ENCODE measurements around the gene TNRC18. TPM values are rescaled to one million over a fixed set of nuclear protein-coding genes. Genes with fewer than 3 reads are reported as not detected.
"Not testable (repeated sequence)": the region's sequence is repeated elsewhere in the genome, so short reads cannot be mapped to it uniquely, and the experiment has no call there.

The TNRC18 gene
- total and polyA plus RNA-seq, 2 of the 8 experiments (the other 6 are each of a cell fraction or from before 2014, with no cell fraction given) = 1.7 to 8.6 TPM

DNA sequence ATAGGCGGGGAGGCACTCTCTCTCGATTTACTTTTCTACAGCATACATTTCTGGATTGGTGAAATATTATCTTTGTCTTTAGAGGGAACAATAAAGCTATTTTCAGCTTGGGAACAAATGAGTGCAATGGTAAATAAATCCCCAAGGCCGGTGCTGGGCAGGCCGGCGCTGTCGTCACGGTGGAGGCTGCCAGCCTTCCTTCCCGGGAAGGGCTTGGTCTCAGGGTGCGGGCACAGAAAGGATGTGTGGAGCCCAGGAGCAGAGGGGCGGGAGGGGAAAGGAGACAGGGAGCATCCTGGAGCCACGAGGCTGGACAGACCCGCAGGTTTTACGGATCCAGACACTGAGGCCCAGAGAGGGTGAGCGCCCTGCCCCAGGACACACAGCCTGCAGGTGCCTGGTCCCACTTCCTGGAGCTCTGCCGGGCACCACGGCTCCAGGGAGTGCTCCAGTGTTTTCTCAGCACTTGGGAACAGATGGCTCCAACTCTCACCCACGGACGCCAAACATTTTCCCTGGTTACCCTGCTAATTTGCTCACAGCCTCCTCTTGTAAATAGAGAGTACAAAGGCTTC lies 149.7 kb downstream of the TNRC18 start:
- H3K4me2 ChIP-seq (ENCODE audit: insufficient read depth in 1 of 2, low read depth in 2 of 2, low read length in 2 of 2); H3K27me3 ChIP-seq (replicated peaks in 1 of 4; ENCODE audit: control insufficient read depth in 3 of 4, extremely low read depth in 1 of 4, insufficient read depth in 3 of 4, low read length in 3 of 4); H2BK5ac ChIP-seq (ENCODE audit: low read depth, low read length); H4K91ac ChIP-seq (replicated peaks; ENCODE audit: insufficient read length, low read length); H2BK20ac ChIP-seq (ENCODE audit: low read length); H3K23ac ChIP-seq (ENCODE audit: insufficient read length); H4K5ac ChIP-seq (ENCODE audit: insufficient read length, low read depth, low read length); H2AFZ ChIP-seq (ENCODE audit: low read length); H3K27ac ChIP-seq (ENCODE audit: low read depth, low read length); H3K23me2 ChIP-seq (ENCODE audit: low read depth, low read length); H3K14ac ChIP-seq (ENCODE audit: insufficient read length); H3K18ac ChIP-seq (ENCODE audit: extremely low read depth, low read length); FAIRE-seq; H4K20me1 ChIP-seq (replicated peaks in 1 of 2; ENCODE audit: control insufficient read depth in 1 of 2, insufficient read depth in 2 of 2, low read length in 2 of 2); H3K9me3 ChIP-seq (ENCODE audit: insufficient read depth in 2 of 2, low read depth in 1 of 2, low read length in 1 of 2); H2BK120ac ChIP-seq (replicated peaks; ENCODE audit: low read depth, low read length); DNase-seq (ENCODE audit: low read depth in 1 of 2, low spot score in 2 of 2); H2BK12ac ChIP-seq (ENCODE audit: low read depth, low read length); H3K4ac ChIP-seq (replicated peaks; ENCODE audit: insufficient read length, low read depth, low read length); H3K79me1 ChIP-seq (ENCODE audit: low read depth, low read length); H4K8ac ChIP-seq (ENCODE audit: extremely low read depth, insufficient read depth, low read length); H3K4me3 ChIP-seq (ENCODE audit: extremely low read depth in 1 of 4, insufficient read depth in 2 of 4, low read depth in 3 of 4, low read length in 4 of 4); H3K36me3 ChIP-seq (ENCODE audit: control insufficient read depth in 2 of 4, insufficient read depth in 4 of 4, low read length in 3 of 4); H3K4me1 ChIP-seq (replicated peaks in 1 of 4; ENCODE audit: control insufficient read depth in 3 of 4, insufficient read depth in 4 of 4, low read length in 3 of 4); POLR2A ChIA-PET (ENCODE audit: partially characterized antibody); H3K9ac ChIP-seq (replicated peaks in 1 of 4; ENCODE audit: extremely low read depth in 1 of 4, low read depth in 3 of 4, low read length in 3 of 4); H2BK15ac ChIP-seq (ENCODE audit: low read length); H3K79me2 ChIP-seq (ENCODE audit: control insufficient read depth in 1 of 2, insufficient read depth in 2 of 2, low read length in 2 of 2); H3K56ac ChIP-seq (replicated peaks; ENCODE audit: insufficient read length, low read depth, low read length): not testable (repeated sequence)
- H2AK5ac ChIP-seq (ENCODE audit: low read depth, low read length) = 0 out of 2 replicates have a peak overlapping the region, but pooled peaks have one; percentile 39
- CTCF ChIA-PET (ENCODE audit: partially characterized antibody) = interaction anchor here (2.0 kb wide), 1 partner anchor 11 kb away, joined by 7 read pairs; no protein-coding TSS in a partner anchor
- WGBS, 2 experiments (ENCODE audit: extremely low coverage in 1 of 2, insufficient coverage in 1 of 2, insufficient read length in 1 of 2, insufficient replicate concordance in 2 of 2, low coverage in 1 of 2, low lambda C conversion rate in 2 of 2, missing lambda C conversion rate in 1 of 2) = 85% methylated on average over 14 of the region's 18 CpGs; no CpG with 5 or more reads in 1 of the 2 experiments
